ENCODE data around the gene NFATC1.

- TF ChIP-seq, protein P1, sequence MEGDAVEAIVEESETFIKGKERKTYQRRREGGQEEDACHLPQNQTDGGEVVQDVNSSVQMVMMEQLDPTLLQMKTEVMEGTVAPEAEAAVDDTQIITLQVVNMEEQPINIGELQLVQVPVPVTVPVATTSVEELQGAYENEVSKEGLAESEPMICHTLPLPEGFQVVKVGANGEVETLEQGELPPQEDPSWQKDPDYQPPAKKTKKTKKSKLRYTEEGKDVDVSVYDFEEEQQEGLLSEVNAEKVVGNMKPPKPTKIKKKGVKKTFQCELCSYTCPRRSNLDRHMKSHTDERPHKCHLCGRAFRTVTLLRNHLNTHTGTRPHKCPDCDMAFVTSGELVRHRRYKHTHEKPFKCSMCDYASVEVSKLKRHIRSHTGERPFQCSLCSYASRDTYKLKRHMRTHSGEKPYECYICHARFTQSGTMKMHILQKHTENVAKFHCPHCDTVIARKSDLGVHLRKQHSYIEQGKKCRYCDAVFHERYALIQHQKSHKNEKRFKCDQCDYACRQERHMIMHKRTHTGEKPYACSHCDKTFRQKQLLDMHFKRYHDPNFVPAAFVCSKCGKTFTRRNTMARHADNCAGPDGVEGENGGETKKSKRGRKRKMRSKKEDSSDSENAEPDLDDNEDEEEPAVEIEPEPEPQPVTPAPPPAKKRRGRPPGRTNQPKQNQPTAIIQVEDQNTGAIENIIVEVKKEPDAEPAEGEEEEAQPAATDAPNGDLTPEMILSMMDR (IDR thresholded peaks at IDR 0.05), result no peak
- no peak for TF ChIP-seq POLR2A (IDR thresholded peaks at IDR 0.05)
- TF ChIP-seq POLR2AphosphoS5 (IDR thresholded peaks at IDR 0.05), result no peak
Measured at GRCh38 chr18:79393181-79393634, 2.5 kb upstream of the NFATC1 start.

All from transverse colon (tissue), 4 donors.